HG03064 (cell line): ENCODE results near the gene SYT7.

Experiments
- ATAC-seq: cut with Tn5 transposase; IDR thresholded peaks from one replicate; pipeline ENCODE4 v1.9.1; 2021; ENCODE audit warnings: low read depth; ENCODE audit not compliant: unreplicated experiment

Gene SYT7

DNA sequence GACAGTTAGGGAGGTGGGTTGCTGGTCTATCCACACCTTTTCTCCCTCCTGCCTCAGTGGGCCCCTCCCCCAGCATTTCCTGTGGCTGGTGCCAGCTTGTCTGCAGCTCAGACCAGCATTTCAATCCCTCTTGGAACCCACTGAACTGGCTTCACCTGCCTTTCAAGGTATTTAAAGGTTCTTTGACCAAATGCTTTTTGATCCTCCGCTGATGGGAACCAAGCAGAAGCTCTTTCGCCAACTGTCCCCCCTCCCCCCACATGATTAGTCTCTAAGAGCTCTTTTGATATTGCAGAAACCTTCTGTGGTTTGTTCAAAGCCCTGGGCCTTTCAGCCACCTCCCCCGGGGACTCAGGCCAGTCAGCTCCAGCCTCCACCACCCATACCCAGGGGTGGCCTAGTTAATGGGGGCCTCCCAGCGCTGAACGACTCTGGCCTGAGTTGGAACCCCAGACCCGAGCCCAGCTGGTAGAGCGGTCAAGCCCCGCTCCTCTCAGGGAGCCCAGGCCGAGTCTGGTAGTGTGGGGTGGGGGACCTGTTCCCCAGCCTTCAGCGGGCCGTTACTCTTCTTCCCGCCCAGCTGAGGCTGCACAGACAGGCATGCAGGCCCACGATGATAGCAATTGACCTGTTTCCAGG is 6.0 kb upstream of the SYT7 start:
- no peak for ATAC-seq

DNA sequence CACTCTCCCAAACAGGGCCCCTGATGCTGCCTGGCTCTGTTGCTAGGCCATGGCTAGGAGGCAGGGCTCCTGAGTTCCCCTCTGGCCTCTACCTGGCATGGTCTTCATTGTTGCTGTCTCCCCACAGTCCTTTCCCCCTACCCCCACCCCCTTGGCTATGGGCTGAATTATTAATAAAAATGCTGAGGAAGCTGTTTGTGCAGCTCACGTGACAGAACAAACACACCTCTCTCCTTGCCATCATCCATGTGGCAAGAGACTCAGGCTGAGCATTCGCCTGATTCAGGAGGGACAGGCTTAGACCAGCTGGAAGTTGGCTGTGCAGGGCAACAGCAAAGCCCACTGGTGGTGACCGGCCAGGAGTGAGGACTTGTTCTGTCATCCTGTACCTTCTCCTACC is 4.2 kb upstream of the SYT7 start:
- no peak for ATAC-seq

DNA sequence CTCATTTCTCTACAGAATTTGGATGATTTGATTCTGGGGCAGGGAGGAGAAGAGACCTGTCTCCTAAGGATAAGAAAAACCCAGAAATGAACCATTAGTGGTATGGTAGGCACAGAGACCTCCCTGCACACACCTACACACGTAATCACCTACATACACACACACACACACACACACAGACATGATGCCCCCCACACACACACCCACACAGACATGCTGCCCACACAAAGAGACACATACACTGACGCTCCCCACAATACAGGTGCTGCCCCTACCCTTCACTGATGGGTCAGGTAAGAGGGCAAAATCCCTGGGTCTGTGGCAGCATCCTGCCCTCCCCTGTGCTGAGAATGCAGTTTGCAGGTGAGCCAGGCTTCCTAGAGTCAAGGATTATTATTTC is 1.1 kb upstream of the SYT7 start:
- ATAC-seq = no peak

DNA sequence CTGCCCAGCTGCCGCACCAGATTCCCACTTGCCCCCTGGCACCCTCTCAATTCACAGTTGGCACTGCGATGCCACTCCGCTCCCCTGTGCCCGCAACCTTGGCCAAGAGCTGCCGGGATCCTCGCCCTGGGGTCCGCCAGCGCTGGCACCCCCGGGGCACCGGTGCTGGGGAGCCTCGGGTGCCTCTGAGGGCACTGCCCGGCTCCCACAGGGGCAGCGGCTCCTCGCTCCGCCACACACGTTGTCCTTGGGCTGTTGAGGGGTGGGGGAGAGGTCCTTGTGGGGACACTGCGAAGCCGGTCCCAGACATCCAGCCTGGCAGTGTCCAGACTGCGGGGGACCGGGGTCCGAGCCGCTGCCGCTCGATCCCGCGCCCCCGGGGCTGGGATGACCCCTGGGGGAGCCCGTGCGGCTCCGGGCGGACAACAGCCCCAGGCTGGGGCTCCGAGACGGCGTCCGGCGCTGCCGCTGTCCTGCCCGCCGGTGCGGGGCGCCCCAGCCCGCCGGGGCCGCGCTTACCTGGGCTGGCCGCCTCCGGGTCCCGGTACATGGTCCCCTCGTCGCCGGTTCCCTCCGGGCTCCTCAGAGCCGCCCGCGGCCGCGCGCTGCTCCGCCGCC is 496 bp downstream of the SYT7 start:
- ATAC-seq = no peak

DNA sequence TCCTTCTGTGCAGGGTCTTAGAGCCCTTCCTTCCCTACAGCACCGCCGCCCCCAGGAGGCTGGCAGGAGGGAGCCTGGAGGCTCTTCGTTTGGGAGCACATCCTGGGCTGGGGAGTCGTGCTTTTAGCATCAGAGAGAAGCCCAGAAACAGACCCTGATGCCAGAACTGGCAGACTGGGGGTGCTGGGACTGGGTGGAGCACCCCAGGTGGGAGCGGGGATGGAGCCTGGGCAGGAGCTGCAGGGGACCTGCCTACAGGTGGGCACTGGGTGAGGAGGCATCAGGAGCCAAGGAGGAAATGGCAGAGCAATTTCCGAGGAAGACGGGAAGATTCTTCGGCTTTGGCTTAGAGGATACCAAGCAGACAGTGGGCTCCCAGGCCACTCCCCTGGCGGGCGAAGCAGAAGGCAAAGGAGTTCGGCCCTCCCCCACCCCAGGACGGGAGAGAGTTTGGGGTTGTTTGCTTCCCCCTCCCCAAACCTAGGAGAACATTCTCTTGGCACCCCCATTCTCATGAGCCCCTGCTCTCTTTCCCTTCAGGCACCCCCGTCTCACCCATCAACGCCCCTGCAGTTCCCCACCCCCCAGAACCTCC is 1.1 kb downstream of the SYT7 start:
- ATAC-seq = no peak

DNA sequence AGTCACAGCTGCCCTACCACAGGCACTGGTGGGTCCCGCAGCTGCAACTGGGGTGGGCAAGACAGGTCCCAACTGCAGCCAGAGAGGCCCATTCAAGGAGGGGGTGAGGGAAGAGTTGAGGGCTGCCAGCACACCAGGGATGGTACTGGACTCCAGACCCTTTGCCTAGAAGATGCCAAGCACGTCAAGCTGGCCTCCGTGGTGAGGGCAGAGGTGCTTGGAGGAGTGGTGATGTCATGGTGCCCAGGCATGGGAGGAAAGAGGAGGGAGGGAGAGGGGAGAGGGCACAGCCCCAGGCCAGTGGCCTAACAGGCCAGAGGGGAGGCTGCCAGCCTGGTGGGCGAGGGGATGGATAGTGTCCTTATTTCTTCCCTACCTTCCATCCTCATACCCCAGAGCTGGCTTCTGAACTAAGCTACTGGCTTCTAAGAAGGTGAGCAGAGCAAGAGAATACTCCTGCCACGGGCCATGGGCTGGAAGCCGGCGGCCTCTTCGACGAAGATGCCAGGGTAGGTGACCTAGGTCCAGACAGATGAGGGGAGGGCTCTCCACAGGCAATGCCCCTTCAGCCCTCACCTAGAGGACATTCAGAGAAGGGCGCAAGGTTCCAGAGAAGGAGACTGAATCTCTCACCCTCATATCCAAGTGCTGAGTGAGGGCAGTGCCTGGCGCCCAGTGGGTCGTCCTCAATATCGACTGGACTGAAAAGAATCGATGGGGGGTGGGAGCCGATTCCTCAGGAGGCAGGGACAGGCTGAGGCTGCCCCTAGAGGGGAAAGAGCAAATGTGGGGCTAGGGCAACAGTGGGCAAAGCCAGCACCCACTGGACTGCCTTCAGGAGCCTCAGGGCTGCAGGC is 1.8 kb downstream of the SYT7 start:
- no peak for ATAC-seq

DNA sequence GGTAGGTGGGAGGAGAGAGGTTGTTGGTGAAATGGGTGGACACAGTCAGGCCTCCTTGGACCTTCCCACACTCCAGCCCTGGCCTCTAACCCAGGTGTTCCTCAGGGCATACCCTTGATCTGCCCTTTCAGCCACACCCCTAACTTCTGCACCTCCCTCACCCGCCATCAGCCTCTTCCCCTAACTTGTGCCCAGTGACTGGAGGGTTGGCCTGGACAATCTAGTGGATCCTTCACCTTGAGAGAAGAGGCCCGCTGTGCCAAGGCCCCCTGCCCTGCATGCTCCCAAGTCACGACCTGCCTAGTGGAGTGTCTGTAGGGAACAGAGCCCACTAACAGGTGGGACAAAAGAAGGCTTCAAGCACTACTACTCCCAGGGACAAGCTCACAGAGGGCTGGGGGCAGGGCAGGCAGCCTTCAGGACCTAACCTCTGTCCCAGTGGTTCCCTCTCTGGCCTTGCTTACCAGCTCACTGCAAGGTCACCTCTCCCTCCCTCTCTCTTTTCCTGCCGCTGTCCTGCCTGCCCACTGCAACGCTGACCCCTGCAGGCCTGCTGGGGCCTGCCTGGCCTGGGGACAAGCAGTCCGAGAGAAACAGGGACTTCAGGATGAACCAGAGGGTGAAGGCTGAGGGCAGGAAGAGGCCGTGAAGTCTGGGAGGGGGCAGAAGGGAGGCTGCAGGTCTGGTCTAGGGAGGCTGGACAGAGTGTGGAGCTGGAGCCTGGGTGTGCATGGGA is 3.3 kb downstream of the SYT7 start:
- ATAC-seq = no peak

DNA sequence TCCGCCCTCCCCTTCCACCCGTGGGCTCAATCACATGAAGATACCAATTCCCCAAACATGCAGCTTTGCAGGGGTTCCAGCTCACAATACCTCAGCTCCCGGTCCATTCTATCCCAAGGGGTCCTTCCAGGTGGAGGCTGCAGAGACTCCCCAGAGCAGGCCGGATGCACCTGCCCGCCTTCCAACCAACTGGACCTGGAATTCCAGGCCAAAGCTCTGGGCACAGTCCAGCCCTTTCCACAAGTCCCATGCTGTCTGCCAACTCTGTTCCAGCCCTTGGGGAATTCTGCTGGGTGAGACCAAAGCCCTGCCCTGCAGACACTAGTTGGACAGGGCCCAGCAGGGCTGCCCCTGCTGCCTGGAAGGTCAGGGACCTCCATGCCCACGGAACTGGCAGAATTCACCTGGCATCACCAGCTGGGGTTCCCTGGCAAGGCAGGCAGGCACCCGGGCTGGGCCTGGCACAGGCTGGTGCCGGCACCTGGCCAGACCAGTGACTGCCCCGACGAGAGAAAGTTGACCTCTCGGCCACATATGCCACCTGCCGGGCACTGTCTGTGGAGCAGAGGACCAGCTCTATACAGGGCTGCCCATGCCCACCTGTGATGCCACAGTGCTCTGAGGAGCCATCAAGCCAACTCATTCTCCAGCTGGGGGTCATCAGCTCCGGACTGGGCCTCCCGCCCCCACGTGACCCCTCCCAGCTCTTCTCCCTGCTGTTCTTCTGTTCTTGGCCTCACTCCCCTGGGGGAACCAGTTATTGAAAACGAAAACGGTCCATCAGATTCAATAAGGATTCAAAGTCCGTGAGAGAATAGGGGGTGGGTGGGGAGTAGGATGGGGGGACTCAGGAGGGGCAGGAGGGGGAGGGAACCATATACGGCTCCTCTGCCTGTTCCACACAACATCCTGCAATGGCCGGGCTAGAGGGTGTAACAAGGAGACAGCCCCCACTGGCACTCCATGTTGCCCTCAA is 4.7 kb downstream of the SYT7 start:
- no peak for ATAC-seq

DNA sequence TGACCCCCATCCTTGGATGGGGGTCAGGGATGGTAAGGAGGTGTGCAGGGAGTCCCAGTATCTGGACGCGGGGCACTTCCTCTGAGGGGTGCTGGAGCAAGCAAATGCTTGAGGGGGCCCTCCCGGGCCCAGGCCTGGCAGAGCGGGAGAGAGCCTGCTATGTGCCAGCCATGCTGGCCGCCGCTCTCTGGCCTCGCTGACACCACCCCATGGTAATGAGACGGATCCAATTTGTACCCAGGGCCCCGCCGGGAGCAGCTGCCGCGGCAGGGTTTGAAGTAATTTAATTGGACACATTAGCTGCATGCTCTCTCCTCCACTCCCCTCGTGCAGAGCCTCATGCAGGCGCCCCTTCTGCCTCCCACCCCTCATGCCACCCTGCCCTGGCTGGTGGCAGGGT is 6.3 kb downstream of the SYT7 start:
- ATAC-seq = no peak

DNA sequence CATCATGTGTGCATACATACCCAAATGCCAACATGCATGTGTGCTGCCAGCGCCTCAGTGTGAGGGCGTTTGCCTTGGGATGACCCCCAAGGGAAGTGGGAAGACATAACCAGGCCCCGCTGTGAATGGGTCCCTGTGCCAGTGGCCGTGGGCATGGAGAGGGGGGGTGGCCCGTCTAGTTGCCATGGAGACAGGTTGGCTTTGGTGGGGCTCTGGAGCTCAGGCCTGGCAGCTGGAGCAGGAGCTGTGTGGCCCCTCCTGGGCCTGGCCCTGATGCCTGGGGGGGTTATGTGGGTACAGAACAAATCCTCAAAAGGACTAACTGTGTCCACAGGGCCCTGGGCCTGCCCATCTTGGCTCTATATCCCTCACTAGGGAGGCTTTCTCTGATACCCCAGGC is 8.0 kb downstream of the SYT7 start:
- no peak for ATAC-seq

DNA sequence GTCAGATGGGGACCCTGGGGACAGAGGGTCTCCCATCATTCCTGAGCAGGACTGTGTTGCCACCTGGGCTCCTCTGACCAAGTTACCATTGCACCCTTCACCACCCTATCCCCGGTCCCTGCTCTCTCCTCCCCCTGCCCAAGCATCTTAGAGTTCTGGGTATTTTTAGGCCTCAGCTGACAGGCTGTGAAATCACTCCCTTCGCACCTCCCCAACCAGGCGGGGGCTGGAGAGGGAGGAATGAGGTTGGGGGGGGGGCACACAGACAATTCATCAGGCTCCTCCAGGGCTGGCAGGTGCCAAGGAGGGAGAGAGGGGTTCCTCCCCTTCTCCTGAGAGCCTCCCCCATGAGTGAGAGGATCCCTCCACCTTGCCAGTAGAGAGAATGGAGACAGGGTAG is 9.0 kb downstream of the SYT7 start:
- ATAC-seq = no peak

DNA sequence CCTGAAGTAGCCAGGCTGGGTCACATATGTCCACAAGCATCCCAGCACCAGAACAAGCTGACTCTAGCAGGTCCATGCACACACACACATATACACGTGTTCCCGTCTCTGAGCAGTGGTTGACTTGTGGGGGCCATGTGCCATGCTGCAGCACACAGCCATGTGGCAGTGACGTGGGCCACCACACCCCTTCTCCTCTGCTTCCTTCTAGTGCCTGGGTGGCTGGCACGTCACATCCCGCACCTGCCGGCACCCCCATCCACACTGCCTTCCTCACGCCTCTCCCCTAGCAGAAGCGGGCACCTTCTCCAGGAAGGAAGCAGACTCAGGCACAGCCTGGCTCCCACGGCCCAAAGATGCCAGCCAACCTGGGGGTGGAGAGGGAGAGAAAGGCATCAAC is 9.5 kb downstream of the SYT7 start:
- ATAC-seq = no peak

DNA sequence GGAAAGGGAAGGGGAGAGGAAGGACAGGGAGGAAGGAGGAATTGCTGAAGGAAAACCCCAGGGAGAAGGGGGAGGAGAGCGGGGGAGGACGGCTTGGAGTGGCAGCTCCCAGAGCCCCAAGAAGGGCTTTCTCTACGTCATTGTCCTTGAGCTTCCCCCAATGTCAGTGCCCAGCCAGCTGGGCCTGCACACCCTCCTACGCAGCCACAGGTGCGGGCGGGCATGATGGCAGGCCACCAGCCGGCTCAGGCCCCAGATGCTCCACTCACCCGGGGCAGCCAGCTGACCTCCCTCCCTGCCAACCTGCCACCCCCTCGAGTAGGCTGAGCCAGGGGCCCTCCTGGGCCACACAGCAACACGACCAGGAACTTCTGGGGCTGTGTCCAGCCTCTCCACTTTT is 11.2 kb downstream of the SYT7 start:
- ATAC-seq = no peak

DNA sequence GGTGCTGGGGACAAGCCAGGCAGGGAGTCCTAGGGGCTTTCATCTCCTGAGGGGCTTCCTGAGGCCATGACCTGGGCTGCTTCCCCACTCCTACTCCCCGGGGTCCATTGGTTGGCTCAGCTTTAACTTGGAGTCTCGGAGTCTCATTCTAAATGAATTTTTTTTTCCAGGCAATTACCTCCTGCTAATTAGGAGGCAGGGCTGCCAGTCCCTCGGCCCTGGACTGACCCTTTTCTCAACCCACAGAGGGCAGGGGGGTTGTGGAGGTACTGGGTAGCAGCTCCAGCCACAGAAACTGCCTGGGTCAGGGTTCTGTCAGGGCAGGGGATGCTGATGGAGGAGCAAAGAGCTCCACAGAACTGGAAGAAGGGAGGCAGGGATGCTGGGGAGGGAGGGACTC is 11.9 kb downstream of the SYT7 start:
- no peak for ATAC-seq

DNA sequence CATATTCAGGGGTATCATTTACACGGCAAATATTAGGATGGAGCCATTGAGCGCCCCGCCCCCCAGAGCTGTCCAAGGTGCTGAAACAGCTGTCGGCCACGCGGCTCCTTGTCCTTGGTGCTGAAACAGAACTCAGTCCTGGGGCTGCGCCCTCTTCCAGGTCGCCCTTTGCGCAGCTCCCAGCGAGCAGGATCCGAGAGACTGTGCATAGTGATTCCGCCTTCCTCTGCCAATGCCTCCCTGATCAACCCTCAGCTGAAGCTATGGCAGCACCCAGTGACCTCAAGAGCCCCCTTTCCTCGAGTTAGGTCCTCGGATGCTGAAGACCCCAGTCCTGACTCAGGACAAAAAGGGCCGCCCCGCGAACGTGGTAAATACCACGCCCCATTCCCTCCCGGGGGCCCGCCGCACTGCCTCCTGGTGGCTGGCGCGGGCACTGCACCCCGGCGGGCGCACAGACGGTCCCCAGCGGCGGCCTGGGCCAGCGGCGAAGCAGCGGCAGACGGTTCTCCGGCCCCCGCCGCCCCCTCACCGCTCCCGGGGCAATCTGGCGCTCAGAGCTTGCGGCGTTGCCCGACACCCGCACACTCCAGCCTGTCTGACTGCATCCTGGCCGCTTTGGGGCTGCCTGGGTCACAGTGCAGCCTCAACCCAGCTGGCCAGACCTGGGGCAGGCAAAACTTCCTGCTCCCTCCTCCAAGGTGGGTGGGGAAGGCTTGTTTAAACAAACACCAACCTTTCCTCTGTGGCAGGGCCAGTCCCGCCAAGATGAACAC is 13.4 kb downstream of the SYT7 start:
- ATAC-seq = no peak

DNA sequence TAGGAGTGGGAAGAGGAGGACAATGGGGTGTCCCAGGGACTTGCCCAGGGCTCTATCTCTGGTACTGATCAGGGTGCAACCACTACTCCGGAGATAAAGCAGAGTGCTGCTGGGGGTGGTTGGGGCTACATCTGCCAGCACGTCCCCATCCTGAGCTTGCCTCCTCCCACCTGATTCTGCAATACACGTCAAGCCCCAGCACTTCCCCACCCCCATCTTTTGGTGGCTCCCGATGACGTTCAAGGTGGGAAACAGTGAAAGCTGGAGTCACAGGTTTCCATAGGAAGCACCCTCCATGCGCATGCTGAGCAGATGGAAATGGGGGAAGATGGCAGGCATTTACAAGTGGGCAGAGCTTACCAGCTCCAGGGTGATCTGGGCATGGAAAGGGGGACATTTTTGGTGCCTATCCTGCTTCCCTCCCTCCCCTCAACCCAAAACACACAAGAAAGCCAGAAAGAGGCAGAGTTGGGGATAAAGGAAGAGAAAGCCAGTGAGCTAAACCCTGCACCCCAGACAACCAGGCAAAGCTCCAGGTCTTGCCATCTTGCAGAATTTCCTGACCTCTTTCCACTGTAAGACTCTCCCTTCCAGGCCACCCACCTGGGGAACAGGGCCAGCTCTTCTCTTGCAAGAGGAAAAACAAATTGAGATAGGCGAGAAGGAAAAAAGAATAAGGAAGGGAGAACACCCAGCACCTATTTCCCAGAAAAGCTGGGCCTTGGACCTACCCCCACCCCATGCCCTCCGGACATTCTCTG is 15.8 kb downstream of the SYT7 start:
- ATAC-seq = no peak

DNA sequence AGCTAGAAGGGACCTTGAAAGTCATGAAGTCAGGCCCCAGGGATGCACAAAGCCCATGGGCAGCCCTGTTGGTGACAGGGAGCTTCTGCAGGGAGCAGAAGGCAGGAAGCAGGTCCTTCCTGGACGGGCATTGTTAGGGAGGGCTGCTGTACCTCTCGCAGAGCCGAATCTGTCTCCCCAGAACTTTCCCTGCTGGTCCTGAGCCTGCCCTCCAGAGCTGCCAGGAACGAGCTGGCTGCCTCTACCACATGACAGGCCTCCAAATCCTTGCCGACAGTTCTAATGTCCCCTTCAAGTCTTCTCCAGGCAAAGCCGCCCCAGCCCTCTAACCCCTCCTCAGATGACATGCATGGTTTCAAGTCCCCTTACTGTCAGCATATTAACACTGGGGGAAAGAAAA is 20.1 kb downstream of the SYT7 start:
- ATAC-seq = no peak

DNA sequence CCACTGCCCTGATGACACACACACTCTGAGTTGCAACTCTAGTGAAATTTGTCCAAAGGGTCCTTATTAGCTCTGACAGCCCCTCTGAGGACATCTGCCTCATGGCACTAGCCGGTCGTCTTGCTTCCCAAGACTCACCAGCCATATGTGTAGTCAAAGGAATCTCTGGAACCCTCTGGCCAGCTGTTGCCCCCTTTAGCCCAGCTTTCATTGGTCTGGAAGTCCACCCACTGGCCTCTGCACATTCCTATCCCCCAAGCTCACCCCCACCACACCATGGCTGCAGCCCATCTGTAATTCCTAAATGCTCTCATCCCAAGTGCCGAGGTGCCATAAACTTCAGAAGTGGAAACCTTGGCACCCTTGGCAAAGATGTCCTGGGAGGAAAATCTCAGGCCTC is 24.3 kb downstream of the SYT7 start:
- no peak for ATAC-seq
